Cardiac fibroblast (primary cell): ENCODE measurements around the gene KDM4D.

Source experiments
- DNase-seq, 2 donors: peaks; one replicate each; pipeline versions ENCODE4 v3.0.0 to v3.0.0-alpha.2; 2010; ENCODE audit warnings: low read depth in 2 of 2
- H3K4me3 ChIP-seq, 2 donors: replicated peaks in 1 of 2; 1 replicate in 1 of 2; 2 replicates in 1 of 2; pipeline ENCODE4 v1.5.1; 2011; ENCODE audit warnings: low read depth in 2 of 2, low read length in 2 of 2, mild to moderate bottlenecking in 2 of 2, moderate library complexity in 1 of 2
- TF ChIP-seq, protein P1 (sequence below): IDR thresholded peaks from one replicate; pipeline ENCODE4 v1.5.1; 2011; ENCODE audit warnings: low read depth, mild to moderate bottlenecking, low read length, inconsistent platforms

Gene KDM4D

DNA sequence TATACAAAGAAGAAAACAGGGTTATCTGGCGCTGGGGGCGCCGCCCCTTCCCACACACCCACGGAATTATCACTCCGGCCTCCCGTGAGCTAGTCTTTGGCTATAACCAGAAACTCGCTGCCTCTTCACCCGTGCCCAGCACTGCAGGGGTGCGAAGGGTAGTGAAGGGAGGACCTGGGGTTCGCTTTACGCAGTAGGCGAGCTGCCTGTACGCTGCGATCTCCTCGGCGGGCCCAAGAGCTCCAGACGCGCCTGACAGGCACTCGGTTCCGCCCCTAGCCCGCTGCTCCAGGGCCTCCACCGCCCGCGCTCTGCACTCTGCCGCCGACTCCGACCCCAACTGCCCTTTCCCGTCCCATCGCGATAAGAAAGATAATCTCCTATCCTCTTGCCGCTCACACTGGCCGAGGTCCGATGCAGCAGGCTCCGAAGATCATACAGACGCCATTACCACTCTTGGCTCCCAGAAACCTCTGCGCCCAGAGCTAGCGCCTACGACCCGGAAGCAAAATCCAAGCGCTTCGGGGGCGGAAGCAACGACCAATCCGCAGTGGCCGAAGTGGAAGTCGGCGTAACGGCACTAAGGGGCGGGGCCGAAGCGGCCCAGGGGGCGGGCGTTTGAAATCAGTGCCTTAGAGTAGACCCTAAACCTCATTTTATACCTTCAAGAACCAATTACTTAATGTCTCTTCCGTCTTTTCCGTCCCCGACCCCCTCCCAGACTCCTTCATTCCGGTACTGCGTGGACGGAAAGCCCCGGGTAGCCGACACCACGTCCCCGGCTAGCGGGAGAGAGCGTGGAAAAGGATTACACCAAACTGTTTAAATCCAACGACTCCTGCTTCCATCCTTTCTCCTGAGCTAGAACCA is at the start of gene KDM4D, which contains the start of gene CWC15:
KDM4D (plus strand) TSS at position 611 of the 870 bp plus-strand sequence. CDS start 23,664 bp downstream, outside the sequence.
CWC15 (minus strand) TSS at position 458 of the 870 bp plus-strand sequence. CDS start 1,371 bp downstream, outside the sequence.
- peak within 1 kb of the TSS; percentile 78 to 88 for H3K4me3 ChIP-seq
- DNase-seq: peak; percentile 94
- TF ChIP-seq, protein P1, sequence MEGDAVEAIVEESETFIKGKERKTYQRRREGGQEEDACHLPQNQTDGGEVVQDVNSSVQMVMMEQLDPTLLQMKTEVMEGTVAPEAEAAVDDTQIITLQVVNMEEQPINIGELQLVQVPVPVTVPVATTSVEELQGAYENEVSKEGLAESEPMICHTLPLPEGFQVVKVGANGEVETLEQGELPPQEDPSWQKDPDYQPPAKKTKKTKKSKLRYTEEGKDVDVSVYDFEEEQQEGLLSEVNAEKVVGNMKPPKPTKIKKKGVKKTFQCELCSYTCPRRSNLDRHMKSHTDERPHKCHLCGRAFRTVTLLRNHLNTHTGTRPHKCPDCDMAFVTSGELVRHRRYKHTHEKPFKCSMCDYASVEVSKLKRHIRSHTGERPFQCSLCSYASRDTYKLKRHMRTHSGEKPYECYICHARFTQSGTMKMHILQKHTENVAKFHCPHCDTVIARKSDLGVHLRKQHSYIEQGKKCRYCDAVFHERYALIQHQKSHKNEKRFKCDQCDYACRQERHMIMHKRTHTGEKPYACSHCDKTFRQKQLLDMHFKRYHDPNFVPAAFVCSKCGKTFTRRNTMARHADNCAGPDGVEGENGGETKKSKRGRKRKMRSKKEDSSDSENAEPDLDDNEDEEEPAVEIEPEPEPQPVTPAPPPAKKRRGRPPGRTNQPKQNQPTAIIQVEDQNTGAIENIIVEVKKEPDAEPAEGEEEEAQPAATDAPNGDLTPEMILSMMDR: no peak

DNA sequence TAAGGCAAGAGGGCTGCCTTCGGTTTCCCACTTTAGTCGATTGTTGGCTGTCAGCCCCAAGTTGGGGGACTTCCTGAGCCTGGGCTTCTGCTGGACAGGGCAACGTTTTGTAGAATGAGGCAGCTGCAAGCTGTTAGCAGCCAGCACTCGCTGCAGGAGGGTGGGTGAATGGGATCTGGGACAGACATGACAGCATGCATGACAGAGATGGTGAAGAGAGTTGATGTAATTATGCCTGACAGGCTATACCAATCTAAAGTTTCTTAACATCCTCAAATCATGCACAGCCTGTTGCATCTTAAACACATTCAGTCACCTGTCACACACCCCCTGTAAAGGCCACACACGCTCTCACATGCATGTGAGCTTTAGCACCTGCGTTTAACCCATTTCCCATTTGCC is 49.3 kb upstream of the KDM4D start:
- DNase-seq: no peak
- no peak overlapping the region for H3K4me3 ChIP-seq
- TF ChIP-seq, protein P1: no peak

DNA sequence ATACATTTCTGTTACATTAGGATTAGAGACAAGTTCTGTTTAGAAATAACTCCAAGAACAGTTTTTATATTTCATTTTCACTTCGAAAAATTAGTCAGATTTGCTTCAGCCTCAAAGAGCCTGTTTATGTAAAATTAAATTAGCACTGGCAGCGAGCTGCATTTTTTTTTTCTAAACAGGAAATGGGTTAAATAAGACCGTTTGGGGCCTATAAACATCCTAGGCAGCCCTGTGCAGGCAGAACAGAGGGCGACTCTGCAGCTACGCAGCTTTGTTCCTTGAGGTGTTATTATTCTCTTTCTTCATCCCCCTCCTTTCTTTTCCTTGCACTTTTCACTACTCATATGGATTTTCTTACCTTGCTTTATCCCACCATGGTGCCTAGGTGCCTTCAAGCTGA is 48.9 kb upstream of the KDM4D start:
- TF ChIP-seq, protein P1: no peak
- no peak overlapping the region for H3K4me3 ChIP-seq
- DNase-seq: no peak

GRCh38 chr11:94925422-94926270 is 47.9 kb upstream of the KDM4D start:
- TF ChIP-seq, protein P1: no peak
- peak in 1 of 2 donors; percentile 10 for DNase-seq
- no peak overlapping the region for H3K4me3 ChIP-seq

GRCh38 chr11:94926271-94926625 is 47.3 kb upstream of the KDM4D start:
- DNase-seq: no peak
- TF ChIP-seq, protein P1: no peak

GRCh38 chr11:94926698-94927237 is 46.7 kb upstream of the KDM4D start:
- TF ChIP-seq, protein P1: no peak
- H3K4me3 ChIP-seq: no peak overlapping the region
- DNase-seq: peak; percentile 96 to 98

More at GRCh38 chr11:94926271-94926625, 47.3 kb upstream of the KDM4D start:
- no peak overlapping the region for H3K4me3 ChIP-seq
